ENCODE results near the gene TMEM254. TPM values are rescaled to one million over a fixed set of nuclear protein-coding genes. Genes with fewer than 3 reads are reported as not detected.
A peak's percentile ranks its signal among the peaks of the same experiment; 100 is the strongest.
"Not testable (repeated sequence)": the region's sequence is repeated elsewhere in the genome, so short reads cannot be mapped to it uniquely, and the experiment has no call there.

Gene TMEM254
- total and polyA plus RNA-seq, 4 donors: 7.6 to 22.8 (median 8.9) TPM

DNA sequence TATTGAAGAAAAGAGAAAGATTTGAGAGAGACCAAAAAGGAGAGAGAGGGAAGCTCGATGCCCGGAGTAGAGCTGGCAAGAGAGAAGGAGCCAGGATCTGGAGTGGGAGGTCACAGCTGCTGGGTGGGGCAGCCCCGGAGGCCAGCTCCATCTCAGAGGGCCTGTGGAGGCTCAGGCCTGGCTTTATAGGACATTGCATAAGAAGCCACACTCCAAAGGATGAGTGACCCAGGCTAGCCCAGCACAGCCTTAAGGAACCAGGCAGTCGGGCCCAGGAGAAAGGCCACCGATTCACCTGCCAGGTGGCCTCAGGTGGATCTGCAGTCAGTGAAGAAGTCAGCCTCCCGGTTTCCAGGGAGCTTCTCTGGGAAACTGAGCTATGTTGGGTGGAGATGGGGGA is 54.7 kb downstream of the TMEM254 start:
- no peak overlapping the region for H3K27ac ChIP-seq (ENCODE audit: low read depth in 1 of 2, low read length in 2 of 2)
- ATAC-seq (ENCODE audit: low FRiP score): no peak
- intact Hi-C loops (cut with DNase I): loop anchor here in 1 of 2 donors (10.0 kb wide), 1 partner anchor 58 kb away; the partner anchor contains the start of gene TMEM254

DNA sequence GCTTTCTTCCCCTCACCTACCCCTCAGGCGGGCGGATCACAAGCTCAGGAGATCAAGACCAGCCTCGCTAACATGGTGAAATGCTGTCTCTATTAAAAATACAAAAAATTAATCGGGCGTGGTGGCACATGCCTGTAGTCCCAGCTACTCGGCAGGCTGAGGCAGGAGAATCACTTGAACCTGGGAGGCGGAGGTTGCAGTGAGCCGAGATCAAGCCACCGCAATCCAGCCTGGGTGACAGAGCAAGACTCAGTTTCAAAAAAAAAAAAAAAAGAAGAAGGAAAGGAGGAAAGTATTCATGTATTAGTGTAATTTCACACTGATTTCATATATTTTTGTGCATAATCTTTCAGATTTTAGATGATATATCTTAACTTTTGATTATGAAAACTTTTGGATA is 55.2 kb downstream of the TMEM254 start:
- H3K27me3 ChIP-seq (ENCODE audit: control insufficient read depth in 1 of 2, insufficient read depth in 2 of 2, low read length in 1 of 2); H3K4me1 ChIP-seq (ENCODE audit: control insufficient read depth in 1 of 2, insufficient read depth in 2 of 2, low read length in 2 of 2); ATAC-seq (ENCODE audit: low FRiP score); H3K4me3 ChIP-seq (ENCODE audit: low read length in 2 of 2); H3K27ac ChIP-seq (ENCODE audit: low read depth in 1 of 2, low read length in 2 of 2); DNase-seq; H3K9me3 ChIP-seq (ENCODE audit: control insufficient read depth, low read length); H3K36me3 ChIP-seq (ENCODE audit: control insufficient read depth in 1 of 2, insufficient read depth in 2 of 2, low read length in 1 of 2): not testable (repeated sequence)
- intact Hi-C loops (cut with DNase I): loop anchor here in 1 of 2 donors (10.0 kb wide), 1 partner anchor 59 kb away; the partner anchor contains the start of gene TMEM254
- WGBS, 2 donors: 71 to 72% methylated on average over 9 of the region's 9 CpGs

More for the DNA sequence above, 54.7 kb downstream of the TMEM254 start:
- H3K9me3 ChIP-seq (ENCODE audit: control insufficient read depth, low read length): no peaks in the 10 kb centered on the region
- DNase-seq: no peak
- no peaks in the 10 kb centered on the region for H3K27me3 ChIP-seq (ENCODE audit: control insufficient read depth in 1 of 2, insufficient read depth in 2 of 2, low read length in 1 of 2)
- H3K4me3 ChIP-seq (ENCODE audit: low read length in 2 of 2): peak overlapping the region in 1 of 2 donors; percentile 22
- WGBS, 2 donors: 15 to 19% methylated on average over 6 of the region's 6 CpGs
- H3K36me3 ChIP-seq (ENCODE audit: control insufficient read depth in 1 of 2, insufficient read depth in 2 of 2, low read length in 1 of 2): no peaks in the 10 kb centered on the region
- H3K4me1 ChIP-seq (ENCODE audit: control insufficient read depth in 1 of 2, insufficient read depth in 2 of 2, low read length in 2 of 2): no peaks in the 10 kb centered on the region

DNA sequence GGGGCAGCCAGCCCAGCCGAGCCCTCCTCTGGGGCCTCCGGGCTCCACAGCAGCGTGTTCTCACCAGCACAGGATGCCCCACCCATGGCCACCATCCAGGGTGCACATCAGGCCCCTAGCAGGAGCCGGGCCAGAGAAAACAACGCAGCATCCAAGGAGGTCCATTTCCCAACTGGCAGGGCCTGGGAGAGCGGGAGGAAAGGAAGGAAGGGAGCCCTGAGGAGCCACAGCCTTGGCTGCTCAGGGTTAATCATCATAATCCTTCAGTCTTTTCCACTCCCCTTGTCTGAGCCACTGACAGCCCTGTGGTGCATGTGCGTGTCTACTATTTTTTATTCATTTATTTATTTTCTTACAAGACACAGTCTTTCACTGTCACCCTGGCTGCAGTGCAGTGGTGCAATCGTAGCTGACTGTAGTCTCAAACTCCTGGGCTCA is 57.7 kb downstream of the TMEM254 start:
- WGBS, 2 donors: 1 to 4% methylated on average over 8 of the region's 8 CpGs
- Histone ChIP-seq H3K9me3 (ENCODE audit: control insufficient read depth, low read length) (no peaks in the 10 kb centered on the region), H3K4me1 (ENCODE audit: control insufficient read depth in 1 of 2, insufficient read depth in 2 of 2, low read length in 2 of 2) (no peaks in the 10 kb centered on the region), H3K27me3 (ENCODE audit: control insufficient read depth in 1 of 2, insufficient read depth in 2 of 2, low read length in 1 of 2) (no peaks in the 10 kb centered on the region), H3K27ac (ENCODE audit: low read depth in 1 of 2, low read length in 2 of 2) (no peak overlapping the region), H3K36me3 (ENCODE audit: control insufficient read depth in 1 of 2, insufficient read depth in 2 of 2, low read length in 1 of 2) (no peaks in the 10 kb centered on the region), H3K4me3 (ENCODE audit: low read length in 2 of 2) (no peak overlapping the region)
- intact Hi-C loops (cut with DNase I): loop anchor here in 1 of 2 donors (10.0 kb wide), 1 partner anchor 61 kb away; the partner anchor contains the start of gene TMEM254
- peak; percentile 82 for ATAC-seq (ENCODE audit: low FRiP score)
- peak; percentile 94 to 96 for DNase-seq

DNA sequence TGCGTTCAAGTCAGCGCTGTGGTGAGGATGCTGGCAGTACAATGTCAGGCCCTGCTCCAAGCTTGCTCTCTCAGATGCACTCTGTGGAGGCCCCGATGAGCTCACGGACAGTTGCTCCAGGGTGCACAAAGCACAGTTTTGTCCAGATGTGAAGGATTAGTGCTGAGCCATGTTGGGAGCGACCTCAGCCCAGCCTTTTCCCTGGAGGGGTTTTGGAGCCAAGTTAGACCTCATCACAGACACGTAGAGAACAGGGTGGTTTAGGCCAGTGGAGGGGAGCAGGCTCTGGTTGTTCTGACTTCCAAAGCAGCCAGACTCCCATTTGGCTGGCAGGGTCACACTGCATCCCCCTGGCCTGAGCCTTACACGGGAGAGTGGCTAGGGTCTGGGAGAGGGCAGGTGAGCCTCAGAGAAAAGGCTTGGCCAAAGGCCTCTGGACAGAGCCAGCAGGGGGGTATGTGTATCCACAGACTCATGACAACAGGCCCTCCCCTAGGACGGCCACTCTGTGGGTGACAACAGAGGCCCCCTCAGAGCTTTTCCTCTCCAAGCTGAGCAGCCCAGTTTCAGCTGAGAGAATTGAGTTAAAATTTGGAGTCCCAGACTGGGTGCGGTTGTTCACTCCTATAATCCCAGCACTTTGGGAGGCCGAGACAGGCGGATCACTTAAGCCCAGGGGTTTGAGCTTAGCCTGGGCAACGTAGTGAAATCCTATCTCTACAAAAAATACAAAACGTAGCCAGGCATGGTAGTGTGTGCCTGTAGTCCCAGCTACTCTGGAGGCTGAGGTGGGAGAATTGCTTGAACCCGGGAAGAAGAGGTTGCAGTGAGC is 58.8 kb downstream of the TMEM254 start:
- no peak for DNase-seq
- no peaks in the 10 kb centered on the region for H3K4me1 ChIP-seq (ENCODE audit: control insufficient read depth in 1 of 2, insufficient read depth in 2 of 2, low read length in 2 of 2)
- intact Hi-C loops (cut with DNase I): loop anchor here in 1 of 2 donors (10.0 kb wide), 1 partner anchor 62 kb away; the partner anchor contains the start of gene TMEM254
- H3K27ac ChIP-seq (ENCODE audit: low read depth in 1 of 2, low read length in 2 of 2): no peak overlapping the region
- no peak overlapping the region for H3K4me3 ChIP-seq (ENCODE audit: low read length in 2 of 2)
- WGBS, 2 donors: 56 to 62% methylated on average over 14 of the region's 14 CpGs
- peak; percentile 61 for ATAC-seq (ENCODE audit: low FRiP score)
- H3K9me3 ChIP-seq (ENCODE audit: control insufficient read depth, low read length): no peaks in the 10 kb centered on the region
- H3K27me3 ChIP-seq (ENCODE audit: control insufficient read depth in 1 of 2, insufficient read depth in 2 of 2, low read length in 1 of 2): no peaks in the 10 kb centered on the region
- no peaks in the 10 kb centered on the region for H3K36me3 ChIP-seq (ENCODE audit: control insufficient read depth in 1 of 2, insufficient read depth in 2 of 2, low read length in 1 of 2)

DNA sequence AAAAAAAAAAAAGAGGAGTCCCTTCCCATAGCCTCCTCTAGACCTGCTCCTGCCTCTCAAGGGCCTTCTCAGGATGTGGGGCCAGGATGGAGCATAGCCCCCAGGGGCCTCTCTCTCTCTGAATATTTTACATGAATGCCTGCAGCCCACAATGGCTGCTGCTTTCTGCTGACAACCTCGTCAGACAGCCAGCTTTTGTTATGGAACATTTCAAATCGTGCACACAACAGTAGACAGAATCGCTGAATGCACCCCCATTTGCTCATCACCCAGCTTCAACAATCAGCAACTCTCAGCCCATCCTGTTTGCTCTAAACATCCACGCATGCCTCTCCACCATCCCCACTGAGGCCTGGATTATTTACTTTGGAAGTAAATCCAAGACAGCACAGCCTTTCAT is 59.5 kb downstream of the TMEM254 start:
- no peaks in the 10 kb centered on the region for H3K27me3 ChIP-seq (ENCODE audit: control insufficient read depth in 1 of 2, insufficient read depth in 2 of 2, low read length in 1 of 2)
- DNase-seq (no peak), ATAC-seq (ENCODE audit: low FRiP score) (no peak)
- H3K4me1 ChIP-seq (ENCODE audit: control insufficient read depth in 1 of 2, insufficient read depth in 2 of 2, low read length in 2 of 2): no peaks in the 10 kb centered on the region
- intact Hi-C loops (cut with DNase I): loop anchor here in 1 of 2 donors (10.0 kb wide), 1 partner anchor 63 kb away; the partner anchor contains the start of gene TMEM254
- 64 to 71% methylated on average over 4 of the region's 4 CpGs for WGBS, 2 donors
- H3K27ac ChIP-seq (ENCODE audit: low read depth in 1 of 2, low read length in 2 of 2): no peak overlapping the region
- no peaks in the 10 kb centered on the region for H3K36me3 ChIP-seq (ENCODE audit: control insufficient read depth in 1 of 2, insufficient read depth in 2 of 2, low read length in 1 of 2)
- no peak overlapping the region for H3K4me3 ChIP-seq (ENCODE audit: low read length in 2 of 2)
- no peaks in the 10 kb centered on the region for H3K9me3 ChIP-seq (ENCODE audit: control insufficient read depth, low read length)

DNA sequence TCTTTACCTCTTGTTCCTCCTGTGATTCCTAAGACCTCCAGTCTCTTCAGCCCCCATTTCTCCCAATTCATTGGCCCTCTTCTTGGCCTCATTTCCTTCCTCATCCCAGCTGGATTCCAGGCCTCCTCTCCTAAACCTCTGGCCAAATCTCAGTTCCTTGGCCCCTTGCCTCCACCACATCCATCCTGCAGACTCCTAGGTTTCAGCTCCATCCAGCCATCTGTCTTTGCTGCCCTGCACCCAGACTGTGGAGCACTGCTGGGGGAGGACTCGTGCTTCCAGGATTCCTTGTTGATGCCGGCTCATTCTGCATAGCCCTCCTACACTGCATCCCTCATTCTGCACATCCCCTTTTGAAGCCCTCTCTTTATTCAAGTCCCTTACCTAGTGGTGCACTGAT is 60.8 kb downstream of the TMEM254 start:
- WGBS, 2 donors: 86 to 88% methylated on average over 2 of the region's 2 CpGs
- ATAC-seq (ENCODE audit: low FRiP score): no peak
- intact Hi-C loops (cut with DNase I): loop anchor here in 1 of 2 donors (10.0 kb wide), 1 partner anchor 64 kb away; the partner anchor contains the start of gene TMEM254

DNA sequence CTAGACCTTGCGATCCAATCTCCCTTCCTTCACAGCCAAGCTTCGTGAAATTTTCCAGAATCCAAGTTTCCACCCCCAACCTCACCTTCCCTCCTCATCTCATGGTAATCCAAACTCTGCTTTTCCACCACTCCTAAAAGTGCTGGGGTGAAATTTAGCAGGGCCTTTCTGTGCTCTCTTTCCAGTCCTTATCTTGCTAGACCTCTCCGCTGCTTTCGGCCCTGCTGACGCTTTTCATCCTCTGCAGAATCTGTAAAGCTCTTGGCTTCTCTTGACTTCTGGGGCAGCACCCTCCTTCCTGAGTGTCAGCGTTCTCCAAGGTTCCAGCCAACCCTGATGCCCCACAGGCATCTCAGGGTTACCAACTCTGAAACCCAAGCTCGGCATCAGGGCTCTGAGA is 61.8 kb downstream of the TMEM254 start:
- Histone ChIP-seq H3K9me3 (ENCODE audit: control insufficient read depth, low read length) (no peaks in the 10 kb centered on the region), H3K4me3 (ENCODE audit: low read length in 2 of 2) (no peak overlapping the region), H3K36me3 (ENCODE audit: control insufficient read depth in 1 of 2, insufficient read depth in 2 of 2, low read length in 1 of 2) (no peaks in the 10 kb centered on the region), H3K27ac (ENCODE audit: low read depth in 1 of 2, low read length in 2 of 2) (no peak overlapping the region), H3K27me3 (ENCODE audit: control insufficient read depth in 1 of 2, insufficient read depth in 2 of 2, low read length in 1 of 2) (no peaks in the 10 kb centered on the region), H3K4me1 (ENCODE audit: control insufficient read depth in 1 of 2, insufficient read depth in 2 of 2, low read length in 2 of 2) (no peaks in the 10 kb centered on the region)
- intact Hi-C loops (cut with DNase I): no loop called here
- no peak for ATAC-seq (ENCODE audit: low FRiP score)
- DNase-seq: no peak
- 86 to 90% methylated on average over 7 of the region's 7 CpGs for WGBS, 2 donors

More for the DNA sequence above, 60.8 kb downstream of the TMEM254 start:
- Histone ChIP-seq H3K27ac (ENCODE audit: low read depth in 1 of 2, low read length in 2 of 2) (no peak overlapping the region), H3K27me3 (ENCODE audit: control insufficient read depth in 1 of 2, insufficient read depth in 2 of 2, low read length in 1 of 2) (no peaks in the 10 kb centered on the region), H3K4me1 (ENCODE audit: control insufficient read depth in 1 of 2, insufficient read depth in 2 of 2, low read length in 2 of 2) (no peaks in the 10 kb centered on the region), H3K9me3 (ENCODE audit: control insufficient read depth, low read length) (no peaks in the 10 kb centered on the region), H3K36me3 (ENCODE audit: control insufficient read depth in 1 of 2, insufficient read depth in 2 of 2, low read length in 1 of 2) (no peaks in the 10 kb centered on the region), H3K4me3 (ENCODE audit: low read length in 2 of 2) (no peak overlapping the region)
- DNase-seq: no peak

DNA sequence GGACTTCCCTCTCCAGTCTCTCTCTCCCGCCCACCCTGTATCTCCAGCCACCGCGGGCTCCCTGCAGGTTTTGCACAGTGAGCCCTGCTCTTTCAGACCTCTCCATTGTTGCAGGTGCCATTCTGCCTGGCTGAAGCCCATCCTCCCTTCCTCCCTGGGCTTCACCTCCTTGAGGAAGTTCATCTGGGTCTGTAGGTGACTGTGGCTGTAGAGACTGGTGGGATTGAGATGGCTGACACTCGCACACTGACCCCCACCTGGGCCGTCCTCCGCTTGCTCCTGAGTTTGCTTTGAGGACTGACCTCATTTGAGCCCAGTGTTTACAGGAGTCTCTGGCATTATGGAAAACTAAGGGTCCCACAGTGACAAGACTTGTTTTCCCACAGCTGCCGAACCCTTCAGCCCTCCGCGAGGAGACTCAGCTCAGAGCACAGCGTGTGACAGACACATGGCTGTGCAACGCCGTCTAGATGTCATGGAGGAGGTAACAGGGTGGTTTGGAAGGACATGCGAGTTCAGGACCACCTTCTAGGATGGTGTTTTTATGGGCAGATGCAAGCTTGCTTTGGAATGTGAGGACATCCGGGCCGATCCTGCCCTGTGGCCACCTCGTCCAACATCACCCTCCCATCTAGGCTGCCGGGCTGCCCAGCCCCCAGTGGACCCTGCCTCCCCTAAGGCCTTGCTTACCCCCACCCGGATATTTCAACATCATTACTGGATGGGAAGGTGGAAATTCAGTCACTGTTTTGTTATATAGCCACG is 63.4 kb downstream of the TMEM254 start:
- intact Hi-C loops (cut with DNase I): no loop called here
- 49 to 51% methylated on average over 19 of the region's 19 CpGs for WGBS, 2 donors

More for the DNA sequence above, 63.4 kb downstream of the TMEM254 start:
- DNase-seq: no peak
- Histone ChIP-seq H3K4me3 (ENCODE audit: low read length in 2 of 2) (no peak overlapping the region), H3K36me3 (ENCODE audit: control insufficient read depth in 1 of 2, insufficient read depth in 2 of 2, low read length in 1 of 2) (no peaks in the 10 kb centered on the region), H3K4me1 (ENCODE audit: control insufficient read depth in 1 of 2, insufficient read depth in 2 of 2, low read length in 2 of 2) (no peaks in the 10 kb centered on the region), H3K27ac (ENCODE audit: low read depth in 1 of 2, low read length in 2 of 2) (no peak overlapping the region), H3K27me3 (ENCODE audit: control insufficient read depth in 1 of 2, insufficient read depth in 2 of 2, low read length in 1 of 2) (no peaks in the 10 kb centered on the region), H3K9me3 (ENCODE audit: control insufficient read depth, low read length) (no peaks in the 10 kb centered on the region)
- no peak for ATAC-seq (ENCODE audit: low FRiP score)

Measured in aorta (tissue), 5 donors.